GM18867 (cell line): ENCODE results near the gene CD151.

Source experiments
- ATAC-seq: cut with Tn5 transposase; IDR thresholded peaks from one replicate; pipeline ENCODE4 v1.9.1; 2021; ENCODE audit warnings: mild to moderate bottlenecking, moderate library complexity; ENCODE audit not compliant: unreplicated experiment

CD151 gene

GRCh38 chr11:855330-855674, 22.6 kb downstream of the CD151 start:
- no peak for ATAC-seq

- ATAC-seq: no peak
Observed at GRCh38 chr11:855796-856195, 23.0 kb downstream of the CD151 start.

DNA sequence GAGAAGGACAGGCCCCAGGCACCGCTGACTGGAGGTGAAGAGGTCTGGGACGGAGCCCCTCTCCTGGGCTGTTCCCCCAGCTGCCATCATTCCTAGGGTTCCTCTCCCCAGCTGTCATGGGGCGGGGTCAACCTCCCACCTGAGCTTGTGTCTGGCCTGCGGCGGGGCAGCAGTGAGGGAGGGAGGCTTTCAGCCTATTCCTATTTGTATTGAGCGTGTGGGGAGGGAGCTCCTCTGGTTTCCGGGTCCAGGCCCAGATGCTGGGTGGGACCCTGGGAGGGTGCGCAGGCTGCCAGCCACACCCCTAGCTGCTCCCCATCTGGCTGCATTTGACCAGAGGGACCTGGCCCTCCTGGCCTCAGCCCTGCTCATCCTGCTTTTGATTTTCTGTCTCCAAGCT, 23.6 kb downstream of the CD151 start:
- ATAC-seq: no peak

GRCh38 chr11:858053-858761, 25.5 kb downstream of the CD151 start:
- no peak for ATAC-seq

- no peak for ATAC-seq
Observed at GRCh38 chr11:858762-859339, 26.1 kb downstream of the CD151 start.

DNA sequence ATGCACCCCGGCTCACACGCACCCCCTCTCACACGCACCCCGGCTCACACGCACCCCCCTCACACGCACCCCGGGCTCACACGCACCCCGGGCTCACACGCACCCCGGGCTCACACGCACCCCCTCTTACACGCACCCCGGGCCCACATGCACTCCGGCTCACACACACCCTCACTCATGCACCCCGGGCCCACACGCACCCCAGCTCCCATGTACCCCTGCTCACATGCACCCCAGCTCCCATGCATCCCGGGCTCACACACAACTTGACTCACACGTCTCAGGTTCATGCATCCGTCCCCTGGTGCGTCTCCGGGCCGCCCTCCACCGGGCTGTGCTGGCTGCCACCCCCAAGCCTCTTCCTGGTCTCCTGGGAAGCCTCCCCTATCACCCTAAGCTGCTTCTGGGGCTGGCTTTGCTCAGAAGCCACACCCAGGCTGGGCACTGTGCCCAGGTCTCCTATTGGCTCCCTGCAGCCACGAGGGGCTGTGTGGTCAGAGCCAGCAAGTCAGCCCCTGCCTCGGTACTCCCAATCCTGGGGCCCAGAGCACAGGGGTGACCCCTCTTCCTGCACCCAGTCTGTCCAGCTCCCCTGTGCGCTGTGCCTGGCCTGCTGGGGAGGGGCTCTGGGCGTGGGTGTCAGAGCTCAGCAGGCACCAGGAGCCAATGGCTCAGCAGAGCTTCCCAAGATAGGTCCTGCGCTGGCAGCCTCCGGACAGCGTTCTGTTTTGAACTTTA, 26.8 kb downstream of the CD151 start:
- ATAC-seq: no peak

DNA sequence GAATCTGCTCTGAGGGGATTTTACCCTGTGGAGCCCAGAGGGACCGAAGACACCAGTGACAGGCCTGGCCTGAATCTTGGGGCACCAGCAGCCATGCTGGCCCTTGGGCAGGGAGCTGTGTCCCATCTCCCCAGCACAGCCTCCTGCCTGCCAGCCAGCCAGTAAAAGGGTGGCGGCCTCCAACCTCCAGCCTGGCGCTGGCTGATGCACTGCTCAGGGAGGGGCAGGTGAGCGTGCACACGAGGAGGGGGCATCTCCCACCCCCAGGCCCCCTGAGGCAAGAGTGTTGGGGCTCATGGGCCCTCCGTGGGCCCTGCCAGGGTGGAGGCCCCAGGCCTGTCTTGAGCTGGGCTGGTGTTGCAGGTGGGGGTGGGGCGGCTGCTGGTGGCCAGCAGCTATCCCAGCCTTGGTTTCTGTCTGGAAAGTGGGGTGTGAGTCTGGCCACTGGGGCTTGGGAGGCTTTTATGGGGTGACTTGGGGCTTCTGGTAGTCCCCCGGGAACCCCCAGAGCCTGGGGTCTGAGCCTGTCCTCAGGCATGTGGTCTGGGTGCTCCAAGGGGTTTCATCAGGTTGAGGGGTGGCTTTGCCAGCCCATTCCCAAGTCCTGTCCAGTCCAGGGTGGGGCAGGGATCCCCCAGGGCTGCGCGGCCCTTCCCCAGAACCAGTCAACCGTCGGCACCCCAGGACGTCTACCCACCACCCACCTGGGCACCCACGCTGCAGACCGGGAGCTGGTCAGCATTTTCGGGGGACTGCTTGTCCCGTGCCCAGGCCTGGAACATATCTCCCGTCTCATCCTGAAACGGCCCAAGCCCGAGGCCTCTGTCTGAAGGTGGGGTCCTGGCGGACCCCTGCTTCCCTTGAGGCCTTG, 27.7 kb downstream of the CD151 start:
- no peak for ATAC-seq

DNA sequence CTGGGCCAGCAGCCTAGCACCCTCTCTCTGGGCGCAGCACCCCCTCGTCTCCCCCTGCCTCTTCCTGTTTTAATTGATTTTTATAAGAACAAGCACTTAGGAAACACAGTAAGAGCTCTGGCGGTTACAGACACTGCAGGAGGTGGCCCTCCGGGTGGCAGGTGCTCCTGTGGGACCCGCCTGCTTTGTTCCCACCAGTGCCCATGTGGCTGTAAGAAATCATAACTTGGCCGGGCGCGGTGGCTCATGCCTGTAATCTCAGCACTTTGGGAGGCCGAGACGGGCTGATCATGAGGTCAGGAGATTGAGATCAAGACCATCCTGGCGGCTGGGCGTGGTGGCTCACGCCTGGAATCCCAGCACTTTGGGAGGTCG, 28.3 kb downstream of the CD151 start:
- ATAC-seq: no peak

GRCh38 chr11:862081-862661, 29.4 kb downstream of the CD151 start:
- ATAC-seq: no peak

DNA sequence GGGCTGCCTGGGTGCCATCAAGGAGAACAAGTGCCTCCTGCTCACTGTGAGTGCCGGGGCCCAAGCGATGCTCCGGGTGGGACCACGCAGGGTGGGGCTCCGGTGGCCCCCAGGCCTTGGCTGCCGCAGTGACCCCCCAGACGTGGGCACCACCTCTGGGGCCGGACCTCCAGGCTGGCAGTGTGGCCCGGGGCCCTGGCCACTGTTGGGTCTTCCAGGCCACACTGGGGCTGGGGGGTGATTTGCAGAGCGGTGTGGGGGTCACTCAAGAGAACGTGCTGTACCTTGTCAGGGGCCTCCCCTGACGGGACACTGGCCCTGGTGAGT, 29.9 kb downstream of the CD151 start:
- no peak for ATAC-seq

GRCh38 chr11:863023-863909, 30.5 kb downstream of the CD151 start:
- ATAC-seq: no peak

- no peak for ATAC-seq
Observed at GRCh38 chr11:863910-864827, 31.4 kb downstream of the CD151 start.

- ATAC-seq: no peak
Observed at GRCh38 chr11:864898-865297, 32.1 kb downstream of the CD151 start.

- ATAC-seq: no peak
Observed at GRCh38 chr11:865462-866430, 33.0 kb downstream of the CD151 start.

DNA sequence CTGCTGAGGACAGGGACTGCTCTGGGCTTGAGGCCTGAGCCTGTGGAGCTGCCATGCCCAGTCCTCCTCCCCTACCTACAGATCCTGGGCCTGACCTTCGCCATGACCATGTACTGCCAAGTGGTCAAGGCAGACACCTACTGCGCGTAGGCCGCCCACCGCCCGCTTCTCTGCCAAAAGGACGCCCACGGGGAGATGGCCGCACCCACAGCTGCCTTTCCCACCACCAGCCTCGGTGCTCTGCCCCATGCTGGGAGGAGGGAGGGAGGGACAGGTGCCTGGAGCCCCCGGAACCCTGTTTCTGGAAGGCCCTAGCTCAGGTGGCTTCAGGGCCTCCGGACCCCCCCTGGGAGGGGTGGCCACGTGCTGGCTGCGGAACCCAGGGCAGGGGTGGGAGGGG, 33.7 kb downstream of the CD151 start:
- ATAC-seq: no peak

GRCh38 chr11:867856-868358, 35.2 kb downstream of the CD151 start:
- no peak for ATAC-seq

- no peak for ATAC-seq
Observed at GRCh38 chr11:868394-868793, 35.6 kb downstream of the CD151 start.

- no peak for ATAC-seq
Observed at GRCh38 chr11:868802-869201, 36.0 kb downstream of the CD151 start.
